ENCODE measurements around the gene ERMN. TPM values are rescaled to one million over a fixed set of nuclear protein-coding genes. Genes with fewer than 3 reads are reported as not detected.

The ERMN gene
- total and polyA plus RNA-seq, 4 donors: 0.51 to 1.6 (median 0.62) TPM

DNA sequence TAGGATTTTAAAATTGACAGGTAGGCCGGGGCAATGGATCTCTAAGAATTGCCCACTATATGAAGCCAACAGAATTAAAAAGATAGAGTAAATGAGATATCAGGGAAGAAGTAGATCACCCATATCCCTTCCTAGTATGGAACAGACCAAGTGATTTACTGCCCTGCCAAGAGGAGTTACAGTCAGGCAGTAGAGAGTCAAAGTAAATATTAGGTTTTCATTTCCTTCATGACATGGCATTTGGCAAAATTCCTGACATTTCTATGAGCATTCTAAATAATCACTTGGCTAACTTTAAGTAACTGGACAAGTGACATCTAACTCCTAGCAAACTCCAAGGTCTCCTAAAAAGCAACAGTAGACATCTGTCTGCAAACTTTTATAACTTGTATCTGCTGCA lies 34.6 kb downstream of the ERMN start:
- no peak overlapping the region for H3K27ac ChIP-seq (ENCODE audit: low read depth in 1 of 2, low read length in 1 of 2)
- TF ChIP-seq, protein P1, sequence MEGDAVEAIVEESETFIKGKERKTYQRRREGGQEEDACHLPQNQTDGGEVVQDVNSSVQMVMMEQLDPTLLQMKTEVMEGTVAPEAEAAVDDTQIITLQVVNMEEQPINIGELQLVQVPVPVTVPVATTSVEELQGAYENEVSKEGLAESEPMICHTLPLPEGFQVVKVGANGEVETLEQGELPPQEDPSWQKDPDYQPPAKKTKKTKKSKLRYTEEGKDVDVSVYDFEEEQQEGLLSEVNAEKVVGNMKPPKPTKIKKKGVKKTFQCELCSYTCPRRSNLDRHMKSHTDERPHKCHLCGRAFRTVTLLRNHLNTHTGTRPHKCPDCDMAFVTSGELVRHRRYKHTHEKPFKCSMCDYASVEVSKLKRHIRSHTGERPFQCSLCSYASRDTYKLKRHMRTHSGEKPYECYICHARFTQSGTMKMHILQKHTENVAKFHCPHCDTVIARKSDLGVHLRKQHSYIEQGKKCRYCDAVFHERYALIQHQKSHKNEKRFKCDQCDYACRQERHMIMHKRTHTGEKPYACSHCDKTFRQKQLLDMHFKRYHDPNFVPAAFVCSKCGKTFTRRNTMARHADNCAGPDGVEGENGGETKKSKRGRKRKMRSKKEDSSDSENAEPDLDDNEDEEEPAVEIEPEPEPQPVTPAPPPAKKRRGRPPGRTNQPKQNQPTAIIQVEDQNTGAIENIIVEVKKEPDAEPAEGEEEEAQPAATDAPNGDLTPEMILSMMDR (IDR thresholded peaks at IDR 0.05; ENCODE audit: control extremely low read depth, extremely low read depth): no peak
- H3K27me3 ChIP-seq (ENCODE audit: control insufficient read depth in 3 of 3, insufficient read depth in 3 of 3, low read length in 2 of 3): no peaks in the 10 kb centered on the region
- ATAC-seq (ENCODE audit: insufficient read depth, low FRiP score) (peak; percentile 66), DNase-seq (peak in 1 of 3 donors; percentile 27)
- peaks cover 0 to 20% (median 7%) of the 10 kb centered on the region in 5 donors for H3K4me1 ChIP-seq (ENCODE audit: control insufficient read depth in 5 of 5, insufficient read depth in 5 of 5, low read length in 5 of 5)
- no peak overlapping the region for H3K4me3 ChIP-seq
- no peak overlapping the region for H3K9ac ChIP-seq (ENCODE audit: insufficient read depth in 1 of 2, low read length in 2 of 2)
- H3K9me3 ChIP-seq (ENCODE audit: control insufficient read depth in 4 of 4, insufficient read depth in 3 of 4, low read length in 3 of 4): no peaks in the 10 kb centered on the region
- WGBS, 2 donors: 62 to 81% methylated on average over 1 of the region's 1 CpG
- H3K36me3 ChIP-seq (ENCODE audit: control insufficient read depth in 4 of 4, insufficient read depth in 4 of 4, low read length in 4 of 4): no peaks in the 10 kb centered on the region

DNA sequence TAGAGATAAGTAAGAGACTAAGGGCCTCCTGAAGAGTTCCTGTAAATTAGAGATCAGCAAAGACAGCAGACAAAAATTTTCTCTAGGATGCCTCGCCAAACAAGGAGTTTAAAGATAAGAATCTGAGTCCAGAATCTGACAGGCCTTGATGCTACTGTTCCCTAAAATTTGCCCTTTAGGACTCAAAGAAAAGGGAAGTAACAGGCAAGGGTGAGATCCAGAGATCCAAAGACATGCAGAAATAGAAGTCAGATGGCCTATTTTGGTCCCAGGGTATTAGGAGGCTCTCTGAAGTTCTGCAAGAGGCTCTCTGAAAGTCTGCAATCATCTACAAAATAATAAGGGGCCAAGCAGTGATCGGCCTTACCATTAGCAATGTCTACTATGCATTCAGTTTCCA lies 35.1 kb downstream of the ERMN start:
- DNase-seq: no peak
- Histone ChIP-seq H3K27me3 (ENCODE audit: control insufficient read depth in 3 of 3, insufficient read depth in 3 of 3, low read length in 2 of 3) (no peaks in the 10 kb centered on the region), H3K36me3 (ENCODE audit: control insufficient read depth in 4 of 4, insufficient read depth in 4 of 4, low read length in 4 of 4) (no peaks in the 10 kb centered on the region), H3K4me3 (no peak overlapping the region), H3K9me3 (ENCODE audit: control insufficient read depth in 4 of 4, insufficient read depth in 3 of 4, low read length in 3 of 4) (no peaks in the 10 kb centered on the region), H3K9ac (ENCODE audit: insufficient read depth in 1 of 2, low read length in 2 of 2) (no peak overlapping the region), H3K27ac (ENCODE audit: low read depth in 1 of 2, low read length in 1 of 2) (no peak overlapping the region), H3K4me1 (ENCODE audit: control insufficient read depth in 5 of 5, insufficient read depth in 5 of 5, low read length in 5 of 5) (peaks cover 0 to 15% (median 3%) of the 10 kb centered on the region in 5 donors)
- 85 to 87% methylated on average over 2 of the region's 2 CpGs for WGBS, 2 donors
- TF ChIP-seq, protein P1 (IDR thresholded peaks at IDR 0.05; ENCODE audit: control extremely low read depth, extremely low read depth): no peak
- ATAC-seq (ENCODE audit: insufficient read depth, low FRiP score): no peak

DNA sequence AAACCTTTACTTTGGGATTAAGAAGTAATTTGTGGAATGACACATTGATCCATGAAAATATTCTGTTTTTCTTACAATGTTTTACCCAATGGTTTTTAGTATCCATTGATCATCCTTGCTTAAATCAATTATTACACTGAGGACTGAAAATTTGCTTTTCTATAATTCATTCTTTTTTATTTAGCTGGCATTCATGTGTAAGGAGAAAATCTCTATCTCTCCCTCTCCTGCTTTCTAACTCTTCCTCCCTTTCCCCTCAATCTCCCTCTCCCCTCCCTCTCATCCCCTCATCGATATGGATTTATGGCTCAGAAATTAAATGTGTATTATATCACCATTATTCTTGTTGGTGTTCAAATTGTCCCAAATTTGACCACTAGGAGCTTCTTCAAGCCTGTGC lies 38.5 kb downstream of the ERMN start:
- no peak for DNase-seq
- WGBS, 2 donors: 88 to 100% methylated on average over 1 of the region's 1 CpG

More for the DNA sequence above, 38.5 kb downstream of the ERMN start:
- TF ChIP-seq, protein P1 (IDR thresholded peaks at IDR 0.05; ENCODE audit: control extremely low read depth, extremely low read depth): no peak
- no peaks in the 10 kb centered on the region for H3K27me3 ChIP-seq (ENCODE audit: control insufficient read depth in 3 of 3, insufficient read depth in 3 of 3, low read length in 2 of 3)
- H3K4me3 ChIP-seq: no peak overlapping the region
- no peaks in the 10 kb centered on the region for H3K36me3 ChIP-seq (ENCODE audit: control insufficient read depth in 4 of 4, insufficient read depth in 4 of 4, low read length in 4 of 4)
- no peak overlapping the region for H3K27ac ChIP-seq (ENCODE audit: low read depth in 1 of 2, low read length in 1 of 2)
- no peak for ATAC-seq (ENCODE audit: insufficient read depth, low FRiP score)
- H3K9ac ChIP-seq (ENCODE audit: insufficient read depth in 1 of 2, low read length in 2 of 2): no peak overlapping the region
- H3K4me1 ChIP-seq (ENCODE audit: control insufficient read depth in 5 of 5, insufficient read depth in 5 of 5, low read length in 5 of 5): peaks cover 0 to 11% (median 3%) of the 10 kb centered on the region in 5 donors
- H3K9me3 ChIP-seq (ENCODE audit: control insufficient read depth in 4 of 4, insufficient read depth in 3 of 4, low read length in 3 of 4): no peaks in the 10 kb centered on the region

Measured in lung (tissue), 12 donors.